ENCODE measurements around the gene TP53TG3D.
"Not testable (repeated sequence)": the region's sequence is repeated elsewhere in the genome, so short reads cannot be mapped to it uniquely, and the experiment has no call there.

Gene TP53TG3D, protein sequence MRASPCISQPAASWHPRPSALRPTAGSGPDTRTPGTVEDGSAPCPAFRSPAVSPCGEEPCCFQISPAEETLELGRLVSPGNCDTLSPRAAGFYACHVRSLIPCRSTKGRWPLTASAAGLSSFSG

DNA sequence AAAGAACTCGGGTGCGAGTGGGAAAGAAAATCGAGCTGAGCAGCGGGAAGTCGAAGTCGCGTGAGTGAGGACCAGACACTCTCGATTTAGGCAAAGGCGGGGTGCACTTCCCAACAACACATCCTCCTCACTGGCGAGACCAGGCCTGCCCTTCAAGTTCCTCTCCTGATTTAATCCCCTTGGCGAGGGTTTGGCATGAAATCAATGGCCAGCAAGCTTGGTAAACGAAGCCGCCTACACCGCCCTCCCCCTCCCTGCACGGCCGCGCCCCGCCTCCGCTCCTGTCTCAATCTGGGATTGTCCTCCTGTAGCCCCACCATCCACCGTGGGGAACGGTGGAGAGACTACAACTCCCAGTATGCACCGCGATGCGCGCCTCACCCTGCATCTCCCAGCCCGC lies at the start of gene TP53TG3D:
Gene TP53TG3D, plus strand, starts transcription at position 301 of the 400 bp plus-strand sequence. Its CDS starts 68 bp downstream, at position 369.
- not testable (repeated sequence) for DNase-seq

GRCh38 chr16:32253507-32253906 lies 421 bp downstream of the TP53TG3D start:
- not testable (repeated sequence) for DNase-seq

DNA sequence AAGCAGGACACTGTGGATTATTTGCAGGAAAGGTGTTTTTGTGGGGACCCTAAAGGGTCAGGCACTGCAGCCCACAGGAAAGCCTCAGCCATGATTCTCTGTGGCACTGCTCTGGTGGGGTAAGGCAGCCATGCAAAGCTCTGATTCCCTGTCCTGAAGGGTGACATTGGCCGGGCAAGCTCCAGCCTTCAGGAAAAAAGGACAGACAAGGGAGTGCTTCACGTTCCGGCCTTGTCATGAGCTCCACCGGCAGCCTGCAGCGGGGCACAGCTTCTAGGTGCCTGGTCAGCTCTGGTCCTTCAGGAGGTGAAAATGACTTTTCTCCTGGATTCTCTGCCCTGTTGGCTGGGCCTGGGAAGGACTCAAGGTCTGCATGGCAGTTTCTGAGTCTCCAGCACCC lies 8.4 kb downstream of the TP53TG3D start:
- not testable (repeated sequence) for DNase-seq

DNA sequence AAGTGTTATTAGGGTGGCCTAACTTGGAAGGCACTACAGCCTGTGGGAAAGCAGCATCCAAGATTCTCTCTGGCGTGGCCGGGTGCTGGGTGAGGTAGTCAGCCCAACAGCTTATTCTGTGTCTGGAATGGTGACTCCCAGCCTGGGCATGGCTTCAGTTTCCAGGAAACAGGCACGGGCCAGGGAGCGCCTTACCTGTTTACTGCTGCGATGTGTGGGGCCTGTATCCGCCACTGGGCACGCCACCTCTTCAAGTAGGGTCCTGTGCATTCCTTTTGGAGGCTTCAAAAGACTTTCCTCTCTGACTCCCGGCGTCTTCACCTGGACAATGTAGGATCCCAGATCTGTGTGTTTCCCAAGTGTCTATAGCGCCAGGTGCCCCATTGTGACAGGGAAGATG lies 10.5 kb downstream of the TP53TG3D start:
- not testable (repeated sequence) for DNase-seq

- not testable (repeated sequence) for DNase-seq
Measured at GRCh38 chr16:32281910-32282309, 28.8 kb downstream of the TP53TG3D start.

GRCh38 chr16:32283024-32283423 lies 29.9 kb downstream of the TP53TG3D start:
- DNase-seq, result not testable (repeated sequence)

- not testable (repeated sequence) for DNase-seq
Measured at GRCh38 chr16:32283917-32284495, 30.9 kb downstream of the TP53TG3D start.

- not testable (repeated sequence) for DNase-seq
Measured at GRCh38 chr16:32284800-32285796, 32.0 kb downstream of the TP53TG3D start.

- DNase-seq, result not testable (repeated sequence)
Measured at GRCh38 chr16:32286193-32286592, 33.1 kb downstream of the TP53TG3D start.

DNA sequence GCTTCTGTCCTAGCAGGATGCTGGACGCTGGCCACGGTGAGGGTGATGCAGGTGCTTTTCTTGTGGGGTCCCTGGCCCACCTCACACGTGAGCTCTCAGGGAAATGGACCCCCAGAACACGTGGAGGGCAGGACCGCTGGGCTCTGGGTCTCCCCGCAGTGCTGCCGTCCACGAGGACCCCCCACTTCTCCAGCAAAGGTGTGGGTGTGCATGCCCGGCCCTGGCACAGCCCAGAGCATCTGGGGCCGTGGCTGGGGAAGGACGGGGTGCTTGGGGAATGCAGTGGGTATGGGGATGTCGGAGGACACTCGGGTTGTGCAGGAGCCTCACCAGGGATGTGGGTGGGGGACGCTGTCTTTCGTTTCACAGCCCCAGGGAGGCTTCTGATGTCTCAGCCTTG lies 34.7 kb downstream of the TP53TG3D start:
- not testable (repeated sequence) for DNase-seq

- DNase-seq, result not testable (repeated sequence)
Measured at GRCh38 chr16:32289197-32289596, 36.1 kb downstream of the TP53TG3D start.

- DNase-seq, result not testable (repeated sequence)
Measured at GRCh38 chr16:32302776-32303175, 49.7 kb downstream of the TP53TG3D start.
